GM23338 (cell line): Measurements from ENCODE around the gene SPATA13. TPM values are rescaled to one million over a fixed set of nuclear protein-coding genes. Genes with fewer than 3 reads are reported as not detected.

ENCODE experiments used
- CREB1 ChIP-seq: fragments of 250-450 bp; sonication (Bioruptor Pico); IDR thresholded peaks from 2 replicates; pipeline ENCODE4 v1.5.0; 2020; ENCODE audit warnings: low read depth, mild to moderate bottlenecking, moderate library complexity
- EZH2 ChIP-seq: fragments of 200-600 bp; sonication (generic); IDR thresholded peaks from one replicate; pipeline ENCODE4 v1.8.0; 2017; ENCODE audit warnings: antibody characterized with exemption, mild to moderate bottlenecking, low read depth; ENCODE audit not compliant: unreplicated experiment
- EZH2phosphoT487 ChIP-seq: fragments of 200-600 bp; sonication (generic); IDR thresholded peaks from one replicate; pipeline ENCODE4 v1.8.1; 2018; ENCODE audit warnings: antibody characterized with exemption; ENCODE audit not compliant: unreplicated experiment
- JUNB ChIP-seq: IDR thresholded peaks from one replicate; pipeline ENCODE4 v1.6.1; 2016; ENCODE audit warnings: antibody characterized with exemption; ENCODE audit not compliant: unreplicated experiment
- STAT1 ChIP-seq: IDR thresholded peaks from one replicate; pipeline ENCODE4 v1.6.1; 2016; ENCODE audit warnings: antibody characterized with exemption; ENCODE audit not compliant: unreplicated experiment
- ZNF114 ChIP-seq: fragments of 250-450 bp; sonication (Bioruptor Pico); IDR thresholded peaks from 2 replicates; pipeline ENCODE4 v1.5.0; 2020; ENCODE audit warnings: mild to moderate bottlenecking, moderate library complexity
- ZNF331 ChIP-seq: fragments of 250-450 bp; sonication (Bioruptor Pico); IDR thresholded peaks from 2 replicates; pipeline ENCODE4 v1.5.0; 2020; ENCODE audit warnings: low read depth, mild to moderate bottlenecking, moderate library complexity
- polyA plus RNA-seq: library from polyadenylated mRNA; unstranded; fragments of >200 nt; fragmentation: Nextera tagmentation; extraction: Ambion mirVana; gene quantifications from 2 replicates; pipeline ENCODE4 v1.2.1, GENCODE V29; 2016
- total RNA-seq: library from RNA; depleted of rRNA; stranded (reverse); fragments of >200 nt; shearing (Covaris generic); gene quantifications from 2 replicates; pipeline ENCODE4 v1.2.3, GENCODE V29; 2014
- TF ChIP-seq, protein P1 (sequence below): fragments of 250-450 bp; sonication (Bioruptor Pico); IDR thresholded peaks from 2 replicates; pipeline ENCODE4 v1.5.0; 2020; ENCODE audit warnings: mild to moderate bottlenecking, moderate library complexity
- TF ChIP-seq, protein P2 (sequence below): IDR thresholded peaks from 2 replicates; pipeline ENCODE4 v1.6.1; 2016; ENCODE audit warnings: antibody characterized with exemption

SPATA13 gene
- total and polyA plus RNA-seq, 2 experiments from 2014 or later, result 11.9 to 45.7 TPM

DNA sequence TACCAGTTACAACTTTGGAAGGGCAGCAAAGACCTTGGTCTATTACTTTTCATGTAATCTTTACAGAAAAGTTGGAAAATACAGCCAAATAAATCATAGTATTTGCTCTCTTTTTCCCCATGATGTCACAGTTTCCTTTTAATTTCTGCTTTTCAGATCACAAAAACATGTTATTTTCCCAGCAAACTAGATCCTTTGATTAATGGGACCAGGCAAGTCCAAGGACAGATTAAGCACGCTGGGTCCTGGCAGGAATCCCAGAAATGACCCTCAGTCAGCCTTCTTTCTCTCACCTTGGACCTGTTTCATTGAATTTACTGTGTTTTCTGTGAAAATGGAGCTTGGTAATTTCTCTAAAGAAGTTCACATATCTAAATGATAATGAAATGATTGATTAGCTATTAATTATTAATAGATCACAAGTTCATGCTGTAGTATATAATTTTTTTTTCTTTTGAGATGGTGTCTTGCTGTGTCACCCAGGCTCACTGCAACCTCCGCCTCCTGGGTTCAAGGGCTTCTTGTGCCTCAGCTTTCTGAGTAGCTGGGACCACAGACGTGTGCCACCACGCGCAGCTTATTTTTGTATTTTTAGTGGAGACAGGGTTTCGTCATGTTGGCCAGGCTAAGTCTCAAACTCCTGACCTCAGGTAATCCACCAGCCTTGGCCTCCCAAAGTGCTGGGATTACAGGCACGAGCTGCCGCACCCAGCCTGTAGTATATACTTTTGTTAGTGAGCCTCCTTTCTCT is 16.0 kb downstream of the SPATA13 start (continued):
- TF ChIP-seq, protein P1, sequence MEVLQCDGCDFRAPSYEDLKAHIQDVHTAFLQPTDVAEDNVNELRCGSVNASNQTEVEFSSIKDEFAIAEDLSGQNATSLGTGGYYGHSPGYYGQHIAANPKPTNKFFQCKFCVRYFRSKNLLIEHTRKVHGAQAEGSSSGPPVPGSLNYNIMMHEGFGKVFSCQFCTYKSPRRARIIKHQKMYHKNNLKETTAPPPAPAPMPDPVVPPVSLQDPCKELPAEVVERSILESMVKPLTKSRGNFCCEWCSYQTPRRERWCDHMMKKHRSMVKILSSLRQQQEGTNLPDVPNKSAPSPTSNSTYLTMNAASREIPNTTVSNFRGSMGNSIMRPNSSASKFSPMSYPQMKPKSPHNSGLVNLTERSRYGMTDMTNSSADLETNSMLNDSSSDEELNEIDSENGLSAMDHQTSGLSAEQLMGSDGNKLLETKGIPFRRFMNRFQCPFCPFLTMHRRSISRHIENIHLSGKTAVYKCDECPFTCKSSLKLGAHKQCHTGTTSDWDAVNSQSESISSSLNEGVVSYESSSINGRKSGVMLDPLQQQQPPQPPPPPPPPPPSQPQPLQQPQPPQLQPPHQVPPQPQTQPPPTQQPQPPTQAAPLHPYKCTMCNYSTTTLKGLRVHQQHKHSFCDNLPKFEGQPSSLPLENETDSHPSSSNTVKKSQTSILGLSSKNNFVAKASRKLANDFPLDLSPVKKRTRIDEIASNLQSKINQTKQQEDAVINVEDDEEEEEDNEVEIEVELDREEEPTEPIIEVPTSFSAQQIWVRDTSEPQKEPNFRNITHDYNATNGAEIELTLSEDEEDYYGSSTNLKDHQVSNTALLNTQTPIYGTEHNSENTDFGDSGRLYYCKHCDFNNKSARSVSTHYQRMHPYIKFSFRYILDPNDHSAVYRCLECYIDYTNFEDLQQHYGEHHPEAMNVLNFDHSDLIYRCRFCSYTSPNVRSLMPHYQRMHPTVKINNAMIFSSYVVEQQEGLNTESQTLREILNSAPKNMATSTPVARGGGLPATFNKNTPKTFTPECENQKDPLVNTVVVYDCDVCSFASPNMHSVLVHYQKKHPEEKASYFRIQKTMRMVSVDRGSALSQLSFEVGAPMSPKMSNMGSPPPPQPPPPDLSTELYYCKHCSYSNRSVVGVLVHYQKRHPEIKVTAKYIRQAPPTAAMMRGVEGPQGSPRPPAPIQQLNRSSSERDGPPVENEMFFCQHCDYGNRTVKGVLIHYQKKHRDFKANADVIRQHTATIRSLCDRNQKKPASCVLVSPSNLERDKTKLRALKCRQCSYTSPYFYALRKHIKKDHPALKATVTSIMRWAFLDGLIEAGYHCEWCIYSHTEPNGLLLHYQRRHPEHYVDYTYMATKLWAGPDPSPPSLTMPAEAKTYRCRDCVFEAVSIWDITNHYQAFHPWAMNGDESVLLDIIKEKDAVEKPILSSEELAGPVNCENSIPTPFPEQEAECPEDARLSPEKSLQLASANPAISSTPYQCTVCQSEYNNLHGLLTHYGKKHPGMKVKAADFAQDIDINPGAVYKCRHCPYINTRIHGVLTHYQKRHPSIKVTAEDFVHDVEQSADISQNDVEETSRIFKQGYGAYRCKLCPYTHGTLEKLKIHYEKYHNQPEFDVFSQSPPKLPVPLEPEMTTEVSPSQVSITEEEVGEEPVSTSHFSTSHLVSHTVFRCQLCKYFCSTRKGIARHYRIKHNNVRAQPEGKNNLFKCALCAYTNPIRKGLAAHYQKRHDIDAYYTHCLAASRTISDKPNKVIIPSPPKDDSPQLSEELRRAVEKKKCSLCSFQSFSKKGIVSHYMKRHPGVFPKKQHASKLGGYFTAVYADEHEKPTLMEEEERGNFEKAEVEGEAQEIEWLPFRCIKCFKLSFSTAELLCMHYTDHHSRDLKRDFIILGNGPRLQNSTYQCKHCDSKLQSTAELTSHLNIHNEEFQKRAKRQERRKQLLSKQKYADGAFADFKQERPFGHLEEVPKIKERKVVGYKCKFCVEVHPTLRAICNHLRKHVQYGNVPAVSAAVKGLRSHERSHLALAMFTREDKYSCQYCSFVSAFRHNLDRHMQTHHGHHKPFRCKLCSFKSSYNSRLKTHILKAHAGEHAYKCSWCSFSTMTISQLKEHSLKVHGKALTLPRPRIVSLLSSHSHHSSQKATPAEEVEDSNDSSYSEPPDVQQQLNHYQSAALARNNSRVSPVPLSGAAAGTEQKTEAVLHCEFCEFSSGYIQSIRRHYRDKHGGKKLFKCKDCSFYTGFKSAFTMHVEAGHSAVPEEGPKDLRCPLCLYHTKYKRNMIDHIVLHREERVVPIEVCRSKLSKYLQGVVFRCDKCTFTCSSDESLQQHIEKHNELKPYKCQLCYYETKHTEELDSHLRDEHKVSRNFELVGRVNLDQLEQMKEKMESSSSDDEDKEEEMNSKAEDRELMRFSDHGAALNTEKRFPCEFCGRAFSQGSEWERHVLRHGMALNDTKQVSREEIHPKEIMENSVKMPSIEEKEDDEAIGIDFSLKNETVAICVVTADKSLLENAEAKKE (CRISPR knock-in tag), result no peak
- no peak for TF ChIP-seq EZH2phosphoT487
- TF ChIP-seq EZH2, result no peak
- no peak for TF ChIP-seq STAT1
- TF ChIP-seq CREB1 (CRISPR knock-in tag), result no peak
- no peak for TF ChIP-seq JUNB
- TF ChIP-seq, protein P2, sequence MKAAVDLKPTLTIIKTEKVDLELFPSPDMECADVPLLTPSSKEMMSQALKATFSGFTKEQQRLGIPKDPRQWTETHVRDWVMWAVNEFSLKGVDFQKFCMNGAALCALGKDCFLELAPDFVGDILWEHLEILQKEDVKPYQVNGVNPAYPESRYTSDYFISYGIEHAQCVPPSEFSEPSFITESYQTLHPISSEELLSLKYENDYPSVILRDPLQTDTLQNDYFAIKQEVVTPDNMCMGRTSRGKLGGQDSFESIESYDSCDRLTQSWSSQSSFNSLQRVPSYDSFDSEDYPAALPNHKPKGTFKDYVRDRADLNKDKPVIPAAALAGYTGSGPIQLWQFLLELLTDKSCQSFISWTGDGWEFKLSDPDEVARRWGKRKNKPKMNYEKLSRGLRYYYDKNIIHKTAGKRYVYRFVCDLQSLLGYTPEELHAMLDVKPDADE, result no peak
- TF ChIP-seq ZNF114 (CRISPR knock-in tag), result no peak
- TF ChIP-seq ZNF331, result no peak
